SH-SY5Y (cell line): ENCODE data around the gene MYH10.

Experiments
- GATA2 ChIP-seq: IDR thresholded peaks from 2 replicates; pipeline ENCODE4 v1.6.1; 2011; ENCODE audit warnings: mild to moderate bottlenecking, low read depth, low read length
- GATA3 ChIP-seq: IDR thresholded peaks from 2 replicates; pipeline ENCODE4 v1.6.1; 2011; ENCODE audit warnings: low read depth, mild to moderate bottlenecking, low read length, moderate library complexity

MYH10 gene

DNA sequence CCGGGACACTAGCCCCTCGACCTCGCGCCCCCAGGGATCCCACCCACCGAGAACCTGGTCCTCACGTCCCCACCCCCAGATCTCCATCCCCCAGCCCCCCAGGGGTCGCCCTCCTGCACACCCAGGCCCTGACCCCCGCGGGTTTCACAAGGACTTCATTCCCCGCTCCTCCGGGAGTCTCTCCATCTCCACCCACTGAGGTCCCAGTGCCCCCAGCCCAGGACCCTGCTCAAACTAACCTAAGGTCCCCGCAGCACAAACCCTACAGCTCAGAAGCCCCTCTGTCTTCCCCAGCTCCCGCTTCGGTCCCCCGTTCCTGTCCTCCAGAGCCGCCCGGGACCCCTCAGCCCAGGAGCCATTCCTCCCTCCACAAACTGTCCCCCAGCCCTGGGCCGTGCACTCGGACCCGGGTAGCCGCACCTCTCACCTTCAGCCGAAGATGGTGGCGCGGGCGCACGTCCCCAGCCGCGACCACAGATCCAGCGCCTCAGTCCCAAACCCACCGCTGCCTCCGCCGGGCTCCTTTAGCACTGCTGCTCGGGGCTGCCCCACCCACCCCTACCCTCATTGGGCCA is at the start of gene MYH10:
TSS of gene MYH10 (minus strand) at position 499 of the 575 bp plus-strand sequence. CDS start 7,479 bp downstream, outside the sequence.
- no peak for TF ChIP-seq GATA2
- TF ChIP-seq GATA3 = no peak

DNA sequence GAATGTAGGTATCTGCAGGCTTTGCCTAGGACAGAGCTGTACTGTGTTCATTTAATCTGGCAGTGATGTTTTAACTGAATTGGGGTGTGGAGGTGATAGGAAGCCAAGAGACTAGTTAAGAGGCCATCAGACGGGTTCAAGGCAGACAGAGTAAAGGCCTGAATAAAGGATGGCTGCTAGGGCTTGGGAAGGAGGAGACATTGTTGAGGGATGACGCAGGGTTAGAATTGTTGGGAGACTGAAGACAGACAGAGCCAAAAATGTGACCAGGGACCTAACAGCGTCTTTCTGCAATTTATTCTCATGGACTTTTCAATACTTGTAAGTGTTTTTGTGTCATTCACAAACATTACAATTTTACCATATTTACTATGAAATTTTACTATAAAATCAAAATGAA is 48.6 kb upstream of the MYH10 start:
- TF ChIP-seq GATA3 (no peak), GATA2 (no peak)

DNA sequence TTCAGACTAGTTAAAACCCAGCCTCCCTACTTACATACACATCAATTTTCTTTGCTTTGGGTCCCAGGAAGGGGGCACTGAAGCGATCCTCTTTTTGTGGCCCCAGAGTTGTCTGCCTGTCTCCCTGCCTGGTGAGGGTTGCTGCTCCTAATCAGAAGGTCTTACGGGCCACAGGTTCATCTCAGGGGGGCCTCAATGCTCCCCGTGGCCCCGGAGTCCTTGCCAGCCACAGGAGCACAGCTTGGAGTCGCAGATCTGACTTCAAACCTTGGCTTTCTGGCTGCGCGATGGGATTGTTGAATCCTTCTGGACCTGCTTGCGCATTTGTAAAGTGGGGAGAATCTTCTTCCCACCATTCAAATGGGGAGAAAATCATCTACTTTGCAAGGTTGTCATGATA is 44.8 kb upstream of the MYH10 start:
- TF ChIP-seq GATA2 (no peak), GATA3 (no peak)

DNA sequence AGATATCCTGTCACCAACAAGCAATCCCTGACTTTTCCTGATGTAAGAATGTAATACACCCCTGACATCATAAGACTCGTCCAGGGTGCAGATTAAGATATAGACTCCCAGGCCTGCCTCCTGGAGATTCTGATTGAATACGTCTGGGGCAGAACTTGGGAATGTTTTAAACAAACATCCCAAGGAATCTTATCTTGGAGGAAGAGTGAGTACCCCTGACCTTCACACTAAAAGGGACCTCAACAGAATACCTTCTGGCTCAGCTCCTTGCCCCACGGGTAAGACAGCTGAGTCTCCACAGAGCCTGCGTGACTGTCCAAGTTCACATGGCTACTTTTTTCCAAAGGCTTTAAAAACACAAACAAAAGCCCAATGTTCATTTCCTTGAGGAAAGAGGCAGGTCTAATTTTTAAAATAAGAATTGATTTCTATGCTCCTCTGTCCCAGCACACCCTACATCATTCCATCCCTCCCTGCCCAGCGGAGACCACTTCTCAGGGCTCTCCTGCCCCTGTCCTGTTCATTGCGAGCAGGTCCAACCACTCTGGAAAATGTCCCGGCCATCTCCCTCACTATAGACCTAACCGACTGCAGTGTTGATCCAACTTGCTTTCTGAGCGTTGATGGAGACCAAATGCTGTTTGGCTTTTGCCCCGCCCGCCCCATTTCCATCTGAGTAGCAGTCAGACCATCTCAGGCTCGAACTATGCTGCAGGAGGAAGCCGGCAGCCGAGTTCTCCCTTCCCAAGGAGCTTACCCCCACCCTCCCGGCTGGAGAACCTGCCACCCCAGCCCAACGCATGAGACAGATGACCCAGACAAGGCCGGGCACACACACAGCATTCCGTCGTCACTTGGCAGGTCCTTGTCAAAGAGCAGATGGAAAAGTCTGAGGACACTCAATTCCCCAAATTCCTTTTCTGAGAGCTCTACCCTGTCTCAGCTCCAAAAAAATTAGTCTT is 44.1 kb upstream of the MYH10 start:
- TF ChIP-seq GATA2 (no peak), GATA3 (no peak)

DNA sequence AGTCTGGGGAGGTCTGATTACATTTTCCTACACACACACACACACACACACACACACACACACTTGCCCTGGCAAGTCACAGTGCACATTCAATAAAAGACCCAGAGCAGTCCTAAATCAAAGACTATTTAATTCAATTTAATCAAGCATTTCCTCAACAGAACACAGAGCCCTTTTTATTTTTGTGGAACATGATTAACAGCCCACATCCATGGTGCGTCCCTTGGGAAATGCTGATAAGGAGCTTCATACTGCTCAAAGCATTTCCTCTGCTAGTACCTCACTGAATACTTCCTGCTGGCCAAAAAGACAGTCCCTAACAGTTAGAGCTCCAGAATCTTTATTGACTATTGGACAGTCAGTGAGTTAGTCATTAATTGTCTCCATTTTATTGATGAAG is 43.1 kb upstream of the MYH10 start:
- TF ChIP-seq GATA3 = 0 out of 2 replicates have a peak, but pooled peaks have one; percentile 15
- peak; percentile 74 for TF ChIP-seq GATA2

DNA sequence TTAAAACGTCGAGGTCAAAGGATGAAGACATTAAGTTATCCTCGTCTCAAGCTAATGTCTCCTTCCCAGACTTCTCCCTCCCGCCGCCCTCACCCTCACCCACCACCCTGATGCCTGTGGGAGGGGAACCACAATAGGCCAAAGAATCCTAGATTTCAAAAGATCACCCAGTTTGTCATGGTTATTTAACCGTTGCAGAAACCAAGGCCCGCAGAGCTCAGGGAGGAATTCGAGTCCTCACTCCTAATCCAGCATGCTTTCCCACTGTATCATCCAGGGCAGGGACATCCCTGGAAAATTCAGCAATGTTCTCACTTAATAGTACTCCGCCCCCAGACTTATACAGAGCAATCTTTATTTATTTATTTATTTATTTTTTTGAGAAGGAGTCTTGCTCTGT is 41.8 kb upstream of the MYH10 start:
- TF ChIP-seq GATA3 = no peak

DNA sequence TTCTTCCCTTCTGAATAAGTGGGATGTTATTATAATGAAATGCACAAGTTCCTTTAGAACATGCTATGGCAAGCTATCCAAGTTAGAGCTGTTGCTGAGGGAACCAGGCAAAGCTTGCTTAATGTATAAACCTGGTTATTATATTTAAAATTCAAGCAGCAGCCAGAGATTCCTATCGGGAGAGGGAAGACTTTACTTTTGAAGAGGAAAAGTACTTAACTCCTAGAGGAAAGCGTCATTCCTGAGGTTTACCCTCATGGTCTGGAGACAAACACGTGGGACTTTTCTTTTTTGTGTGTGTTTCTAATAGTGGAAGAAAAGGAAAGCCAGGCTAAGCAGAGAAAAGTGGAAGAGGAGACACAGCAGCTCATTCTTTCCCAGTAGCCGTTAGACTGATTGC is 39.9 kb upstream of the MYH10 start:
- TF ChIP-seq GATA2 (no peak), GATA3 (no peak)

DNA sequence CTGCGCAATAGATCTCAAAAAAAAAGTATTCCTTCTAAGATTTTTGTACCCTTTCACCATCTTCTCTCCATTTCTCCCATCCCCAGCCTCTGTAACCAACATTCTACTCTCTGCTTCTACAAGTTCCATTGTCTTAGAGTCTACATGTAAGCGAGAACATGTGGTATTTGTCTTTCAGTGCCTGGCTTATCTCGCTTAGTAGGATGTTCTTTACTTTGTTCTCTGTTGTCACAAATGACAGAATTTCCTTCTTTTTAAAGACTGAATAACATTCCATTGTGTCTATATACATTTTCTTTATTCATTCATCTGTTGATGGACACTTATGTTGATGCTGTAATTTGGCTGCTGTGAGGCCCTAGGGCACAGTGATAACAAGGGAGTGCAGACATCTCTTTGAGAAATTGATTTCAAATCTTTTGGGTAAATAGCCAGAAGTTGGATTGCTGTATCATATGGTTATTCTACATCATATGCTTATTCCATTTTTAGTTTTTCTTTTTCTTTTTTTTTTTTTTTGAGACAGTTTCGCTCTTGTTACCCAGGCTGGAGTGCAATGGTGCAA is 37.7 kb upstream of the MYH10 start:
- TF ChIP-seq GATA2 (no peak), GATA3 (no peak)

DNA sequence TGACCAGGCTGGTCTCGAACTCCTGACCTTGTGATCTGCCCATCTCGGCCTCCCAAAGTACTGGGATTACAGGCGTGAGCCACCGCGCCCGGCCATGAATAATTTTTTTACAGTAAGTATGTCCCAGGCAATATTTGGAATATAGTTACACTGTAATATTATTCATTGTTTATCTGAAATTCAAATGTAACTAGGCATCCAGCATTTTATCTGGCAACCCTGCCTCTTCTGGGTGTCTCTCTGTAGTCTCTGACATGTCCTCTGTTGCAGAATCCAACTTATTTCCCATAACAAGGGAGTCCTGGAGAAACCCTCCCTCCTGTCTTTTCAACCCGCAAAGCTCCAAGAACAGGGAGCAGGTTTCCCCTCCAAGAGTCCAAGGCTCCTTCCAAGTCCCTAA is 36.9 kb upstream of the MYH10 start:
- TF ChIP-seq GATA2 = no peak
- no peak for TF ChIP-seq GATA3

DNA sequence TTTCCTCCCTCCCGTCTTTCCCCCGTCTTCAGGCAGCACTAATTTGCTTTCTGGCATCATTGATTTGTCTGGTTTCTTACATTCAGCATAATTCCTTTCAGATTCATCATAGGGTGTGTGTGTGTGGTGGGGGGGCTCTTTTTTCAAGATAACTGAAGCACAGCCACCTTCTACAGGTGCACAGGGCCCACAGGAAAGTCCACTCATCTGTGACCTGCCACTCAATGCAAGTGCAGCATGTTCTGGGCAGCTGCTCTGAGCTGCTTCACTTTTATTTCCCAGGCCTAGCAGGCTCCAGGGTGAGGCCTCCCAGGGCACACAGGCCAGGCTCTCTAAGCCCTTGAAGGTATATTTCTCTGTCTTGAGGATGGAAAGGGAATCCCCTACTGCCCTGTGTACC is 35.2 kb upstream of the MYH10 start:
- no peak for TF ChIP-seq GATA3
- no peak for TF ChIP-seq GATA2

DNA sequence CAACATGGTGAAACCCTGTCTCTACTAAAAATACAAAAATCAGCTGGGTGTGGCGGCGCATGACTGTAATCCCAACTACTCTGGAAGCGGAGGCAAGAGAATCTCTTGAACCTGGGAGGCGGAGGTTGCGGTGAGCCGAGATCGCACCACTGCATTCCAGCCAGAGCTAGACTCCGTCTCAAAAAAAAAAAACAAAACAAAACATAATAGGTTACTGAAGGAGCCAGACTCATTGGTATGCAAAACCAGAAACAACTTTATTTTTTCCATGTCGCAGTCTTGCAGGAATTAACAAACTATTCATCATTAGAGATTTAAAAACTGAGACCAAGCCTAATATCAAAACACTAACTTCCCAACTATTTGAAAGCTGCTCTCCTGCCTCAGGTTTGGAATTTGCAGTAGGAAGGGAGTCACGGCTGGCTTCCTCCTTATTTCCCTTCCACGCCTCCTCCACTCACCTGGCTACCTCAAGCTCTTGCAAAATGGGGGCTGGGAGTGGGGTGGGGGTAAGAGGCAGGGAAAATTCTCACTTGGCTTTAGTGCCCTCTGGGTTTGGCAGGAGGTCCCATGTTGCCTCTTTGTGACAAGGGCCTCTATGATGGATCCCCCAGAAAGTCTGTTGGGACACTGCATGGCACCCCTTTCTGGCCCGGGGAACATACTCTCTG is 34.1 kb upstream of the MYH10 start:
- TF ChIP-seq GATA3 (no peak), GATA2 (no peak)

DNA sequence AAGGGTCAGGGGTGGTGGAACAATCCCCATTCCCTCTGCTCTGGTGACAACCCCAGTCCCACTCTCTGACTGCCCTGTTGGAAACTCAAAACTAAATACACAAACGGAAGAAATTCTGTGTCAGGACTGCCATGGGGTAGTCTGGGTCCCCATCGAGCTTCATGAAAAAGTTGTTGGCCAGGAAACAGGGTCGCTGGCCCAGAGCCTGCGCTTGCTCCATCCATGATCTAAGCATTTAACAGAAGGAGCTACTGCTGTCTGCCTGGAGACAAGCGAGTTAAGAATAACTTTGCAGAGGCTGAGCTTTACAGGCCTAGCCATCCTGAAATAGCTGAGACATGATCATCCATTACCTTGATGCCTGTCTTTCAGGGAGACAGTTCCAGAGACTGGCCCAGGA is 32.4 kb upstream of the MYH10 start:
- TF ChIP-seq GATA2 (no peak), GATA3 (no peak)

DNA sequence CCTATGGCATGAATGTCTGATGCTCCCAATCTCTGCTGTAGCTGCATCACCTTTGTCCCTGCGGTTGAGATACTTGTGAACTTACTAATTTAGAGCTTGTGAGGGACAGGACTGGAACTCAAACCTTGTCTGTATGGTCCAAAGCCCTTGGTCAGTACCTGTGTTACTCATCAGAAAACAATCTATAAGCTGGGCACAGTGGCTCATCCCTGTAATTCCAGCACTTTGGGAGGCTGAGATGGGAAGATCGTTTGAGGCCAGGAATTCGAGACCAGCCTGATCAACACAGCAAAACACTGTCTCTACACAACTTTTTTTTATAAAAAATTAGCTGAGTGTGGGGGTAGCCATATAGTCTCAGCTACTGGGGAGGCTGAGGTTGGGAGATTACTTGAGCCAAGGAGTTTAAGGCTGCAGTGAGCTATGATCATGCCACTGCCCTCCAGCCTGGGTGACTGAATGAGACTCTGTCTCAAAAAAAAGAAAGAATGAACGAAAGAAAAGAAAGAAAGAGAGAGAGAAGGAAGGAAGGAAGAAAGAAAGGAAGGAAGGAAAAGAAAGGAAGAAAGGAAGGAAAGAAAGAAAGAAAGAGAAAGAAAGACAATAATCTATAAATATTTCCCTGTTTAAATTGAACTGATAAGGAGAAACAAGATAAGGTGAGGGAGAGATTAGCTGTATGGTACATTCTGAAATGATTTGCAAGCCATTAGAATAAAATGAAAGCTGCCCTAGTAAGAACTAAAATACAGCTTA is 31.7 kb upstream of the MYH10 start:
- TF ChIP-seq GATA2 (no peak), GATA3 (no peak)
